ENCODE measurements around the gene GPR173. TPM values are rescaled to one million over a fixed set of nuclear protein-coding genes. Genes with fewer than 3 reads are reported as not detected.

GPR173 gene
- total and polyA plus RNA-seq, 9 of the 15 experiments (the other 6 are each of a cell fraction or from before 2014, with no cell fraction given), result 0.01 TPM; not detected in 8

DNA sequence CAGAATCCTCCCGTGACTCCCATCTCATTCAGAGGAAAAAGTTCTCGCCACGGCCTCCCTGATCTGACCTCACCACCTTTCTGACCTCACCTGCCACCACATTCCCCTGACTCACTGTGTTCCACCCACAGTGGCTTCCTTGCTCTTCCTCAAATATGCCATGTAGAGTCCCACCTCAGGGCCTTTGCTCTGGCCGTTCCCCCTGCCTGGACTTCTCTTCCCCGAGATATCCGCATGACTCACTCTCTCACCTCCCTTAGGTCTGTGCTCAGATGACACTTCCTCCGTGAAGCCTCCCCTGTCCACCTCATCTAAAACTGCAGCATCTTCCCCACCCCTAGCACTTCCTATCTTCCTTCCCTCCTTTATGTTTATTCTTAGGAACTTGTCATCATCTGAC lies 26.4 kb downstream of the GPR173 start:
- Histone ChIP-seq H3K9ac (ENCODE audit: insufficient read depth in 1 of 2, low read depth in 2 of 2, low read length in 2 of 2) (no peak overlapping the region), H3K36me3 (ENCODE audit: control insufficient read depth, insufficient read depth, low read length) (no peaks in the 10 kb centered on the region), H3K27me3 (ENCODE audit: control insufficient read depth in 2 of 2, insufficient read depth in 2 of 2, low read length in 2 of 2) (no peaks in the 10 kb centered on the region), H3K4me3 (no peak overlapping the region), H3K4me1 (replicated peaks in 1 of 2; ENCODE audit: control insufficient read depth in 2 of 2, insufficient read depth in 2 of 2, low read length in 2 of 2) (peaks cover 0 to 18% of the 10 kb centered on the region in 2 experiments; a peak in 3 of 5 replicates), H2AFZ (ENCODE audit: low read depth, low read length) (peak overlapping the region; percentile 76), H3K9me1 (ENCODE audit: control insufficient read depth, insufficient read depth, low read length) (no peaks in the 10 kb centered on the region), H4K20me1 (replicated peaks; ENCODE audit: control insufficient read depth, insufficient read depth, low read length) (no peaks in the 10 kb centered on the region), H3K27ac (ENCODE audit: extremely low read depth, low read depth, low read length) (no peak overlapping the region; the same call in 2 of the 3 replicates), H3K9me3 (replicated peaks; ENCODE audit: control insufficient read depth, insufficient read depth, low read depth, low read length) (no peaks in the 10 kb centered on the region), H3K79me2 (ENCODE audit: control insufficient read depth, insufficient read depth, low read length) (no peaks in the 10 kb centered on the region), H3K4me2 (ENCODE audit: insufficient read depth, low read length) (peak overlapping the region; percentile 32)
- POLR2A ChIA-PET, result no interaction called here
- in situ Hi-C loops (cut with MboI), result no loop called here
- FAIRE-seq, result peak; percentile 73
- ATAC-seq, result peak; percentile 41; the same call in 2 of the 3 replicates
- WGBS (ENCODE audit: insufficient coverage, low coverage, missing lambda C conversion rate), result 0% methylated on average over 6 of the region's 7 CpGs
- TF ChIP-seq CTBP1 (IDR thresholded peaks at IDR 0.05; ENCODE audit: borderline replicate concordance) (peak; percentile 46; the same call in 1 of the 2 replicates), RCOR1 (IDR thresholded peaks at IDR 0.05; ENCODE audit: borderline replicate concordance in 1 of 2, low read depth in 2 of 2, low read length in 2 of 2) (0 out of 4 replicates have a peak, but pooled peaks of 1 of the 2 experiments have one; percentile 18), HDAC1 (IDR thresholded peaks at IDR 0.05) (peak in 1 of 2 experiments; percentile 22; a peak in 1 of 4 replicates), CBFA2T3 (IDR thresholded peaks at IDR 0.05) (peak; percentile 35; the same call in 1 of the 2 replicates), KDM1A (IDR thresholded peaks at IDR 0.05) (peak in 1 of 2 experiments; percentile 40; a peak in 2 of 4 replicates), MCM2 (IDR thresholded peaks at IDR 0.05; ENCODE audit: low read depth) (no peak), PYGO2 (tag; IDR thresholded peaks at IDR 0.05) (no peak), DPF2 (IDR thresholded peaks at IDR 0.05) (0 out of 2 replicates have a peak, but pooled peaks have one; percentile 28), ZNF436 (CRISPR knock-in tag; IDR thresholded peaks at IDR 0.05) (peak; percentile 76), ZFP36 (IDR thresholded peaks at IDR 0.05; ENCODE audit: low read depth, low read length, partially characterized antibody) (peak; percentile 96), SMARCA5 (IDR thresholded peaks at IDR 0.05) (peak; percentile 92; the same call in 1 of the 2 replicates), BCOR (IDR thresholded peaks at IDR 0.05) (peak; percentile 70; the same call in 1 of the 2 replicates), ARID1B (IDR thresholded peaks at IDR 0.05) (peak; percentile 39; the same call in 1 of the 2 replicates), FOSL1 (tag; conservative IDR thresholded peaks at IDR 0.05) (peak; percentile 55), JUND (IDR thresholded peaks at IDR 0.05; ENCODE audit: borderline replicate concordance, low read depth, low read length) (peak; percentile 75), JUND (tag; IDR thresholded peaks at IDR 0.05; ENCODE audit: borderline replicate concordance, low read depth, low read length) (peak; percentile 59; the same call in 1 of the 3 replicates), ZEB2 (IDR thresholded peaks at IDR 0.05) (peak; percentile 68), NR2C2 (CRISPR knock-in tag; IDR thresholded peaks at IDR 0.05) (no peak), NR2C2 (tag; IDR thresholded peaks at IDR 0.05) (no peak), CHD2 (IDR thresholded peaks at IDR 0.05; ENCODE audit: low read depth, low read length) (no peak)
- TF ChIP-seq, protein P1, sequence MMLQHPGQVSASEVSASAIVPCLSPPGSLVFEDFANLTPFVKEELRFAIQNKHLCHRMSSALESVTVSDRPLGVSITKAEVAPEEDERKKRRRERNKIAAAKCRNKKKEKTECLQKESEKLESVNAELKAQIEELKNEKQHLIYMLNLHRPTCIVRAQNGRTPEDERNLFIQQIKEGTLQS (IDR thresholded peaks at IDR 0.05), result peak; percentile 65
- TF ChIP-seq, protein P1 (CRISPR knock-in tag; conservative IDR thresholded peaks at IDR 0.05), result no peak
- TF ChIP-seq, protein P2, sequence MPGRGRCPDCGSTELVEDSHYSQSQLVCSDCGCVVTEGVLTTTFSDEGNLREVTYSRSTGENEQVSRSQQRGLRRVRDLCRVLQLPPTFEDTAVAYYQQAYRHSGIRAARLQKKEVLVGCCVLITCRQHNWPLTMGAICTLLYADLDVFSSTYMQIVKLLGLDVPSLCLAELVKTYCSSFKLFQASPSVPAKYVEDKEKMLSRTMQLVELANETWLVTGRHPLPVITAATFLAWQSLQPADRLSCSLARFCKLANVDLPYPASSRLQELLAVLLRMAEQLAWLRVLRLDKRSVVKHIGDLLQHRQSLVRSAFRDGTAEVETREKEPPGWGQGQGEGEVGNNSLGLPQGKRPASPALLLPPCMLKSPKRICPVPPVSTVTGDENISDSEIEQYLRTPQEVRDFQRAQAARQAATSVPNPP (IDR thresholded peaks at IDR 0.05; ENCODE audit: borderline replicate concordance, insufficient read depth, insufficient read length), result no peak
- CTCF ChIA-PET (ENCODE audit: low intra/inter-chr PET ratio), result no interaction called here
- intact Hi-C loops (cut with micrococcal nuclease), result loop anchor here (10.0 kb wide), 1 partner anchor 150 kb away; the partner anchor contains the start of gene KDM5C
- BruUV-seq (replicated peaks), result no TSS peak
- DNase-seq (ENCODE audit: extremely low read depth in 1 of 4, low spot score in 3 of 4), result peak in 2 of 4 experiments; percentile 19 to 47

All from K562 (cell line).